ENCODE results near the gene RBM19. TPM values are rescaled to one million over a fixed set of nuclear protein-coding genes. Genes with fewer than 3 reads are reported as not detected.

The RBM19 gene
- total and polyA plus RNA-seq, 2 of the 4 experiments (the other 2 are of a cell fraction) = 18.7 to 19.2 TPM

GRCh38 chr12:113907446-113908180, 58.5 kb downstream of the RBM19 start:
- POLR2A ChIA-PET (ENCODE audit: unreplicated experiment) = no interaction called here
- no peak overlapping the region for H2AK5ac ChIP-seq (ENCODE audit: low read depth, low read length)
- H3K4me3 ChIP-seq (ENCODE audit: insufficient read depth, low read depth, low read length) = no peak overlapping the region
- H2BK5ac ChIP-seq (ENCODE audit: low read depth, low read length, poor library complexity, severe bottlenecking) = no peak overlapping the region
- H3K9ac ChIP-seq (ENCODE audit: low read depth, low read length) = no peak overlapping the region
- no peak overlapping the region for H2BK20ac ChIP-seq (ENCODE audit: low read depth, low read length)
- no peaks in the 10 kb centered on the region for H3K27me3 ChIP-seq (ENCODE audit: control insufficient read depth, insufficient read depth, low read length)
- H3K23ac ChIP-seq (ENCODE audit: low read depth, low read length) = no peak overlapping the region
- DNase-seq (no peak), ATAC-seq (ENCODE audit: low read depth) (no peak)
- H3K18ac ChIP-seq (ENCODE audit: low read depth, low read length) = no peak overlapping the region
- H3K36me3 ChIP-seq (ENCODE audit: control insufficient read depth, insufficient read depth, low read length) = peaks cover 20% of the 10 kb centered on the region
- H4K20me1 ChIP-seq (ENCODE audit: insufficient read depth, low read length) = no peaks in the 10 kb centered on the region
- H3K9me1 ChIP-seq (ENCODE audit: insufficient read depth, low read length) = peaks cover 15% of the 10 kb centered on the region
- intact Hi-C loops (cut with micrococcal nuclease) = no loop called here
- no peak overlapping the region for H4K5ac ChIP-seq (ENCODE audit: low read depth, low read length)
- BruUV-seq (replicated peaks) = no TSS peak
- no peak overlapping the region for H4K91ac ChIP-seq (ENCODE audit: insufficient read depth, low read depth, low read length)
- H2BK120ac ChIP-seq (ENCODE audit: low read depth, low read length) = no peak overlapping the region
- no peak for TF ChIP-seq SMC3 (IDR thresholded peaks at IDR 0.05; ENCODE audit: low read depth, low read length)
- TF ChIP-seq RFX5 (IDR thresholded peaks at IDR 0.05; ENCODE audit: low read depth, low read length) = no peak
- no peak for TF ChIP-seq ELK1 (IDR thresholded peaks at IDR 0.05; ENCODE audit: borderline replicate concordance, low read depth, low read length)
- no peak for TF ChIP-seq MAZ (IDR thresholded peaks at IDR 0.05; ENCODE audit: borderline replicate concordance, low read depth, low read length)
- TF ChIP-seq MAFK (IDR thresholded peaks at IDR 0.05; ENCODE audit: low read depth, low read length) = no peak
- TF ChIP-seq CTCF (conservative IDR thresholded peaks at IDR 0.05; ENCODE audit: low read depth, low read length) = no peak
- TF ChIP-seq BHLHE40 (IDR thresholded peaks at IDR 0.05; ENCODE audit: low read depth, low read length) = no peak
- no peak for TF ChIP-seq MXI1 (IDR thresholded peaks at IDR 0.05; ENCODE audit: borderline replicate concordance, low read depth, low read length)
- no peak for TF ChIP-seq RCOR1 (IDR thresholded peaks at IDR 0.05; ENCODE audit: insufficient replicate concordance, low read length)
- no peak for TF ChIP-seq CEBPB (IDR thresholded peaks at IDR 0.05; ENCODE audit: low read depth, low read length)
- TF ChIP-seq CHD1 (IDR thresholded peaks at IDR 0.05; ENCODE audit: low read depth, low read length) = no peak
- no peak for TF ChIP-seq POLR2A (IDR thresholded peaks at IDR 0.05; ENCODE audit: low read depth, low read length)
- no peak for TF ChIP-seq FOS (IDR thresholded peaks at IDR 0.05; ENCODE audit: low read depth, low read length)
- no peak for TF ChIP-seq USF2 (IDR thresholded peaks at IDR 0.05; ENCODE audit: low read depth, low read length)
- TF ChIP-seq NFE2L2 (IDR thresholded peaks at IDR 0.05; ENCODE audit: low read depth, low read length) = no peak
- TF ChIP-seq RAD21 (IDR thresholded peaks at IDR 0.05; ENCODE audit: low read length) = no peak
- H2AFZ ChIP-seq (replicated peaks; ENCODE audit: low read length, poor library complexity) = no peak overlapping the region
- dilution Hi-C loops (cut with HindIII; ENCODE audit: low sequenced_read_pairs, unreplicated experiment) = no loop called here
- CTCF ChIA-PET = no interaction called here
- no peak overlapping the region for H3K4ac ChIP-seq (ENCODE audit: low read depth, low read length)
- H4K8ac ChIP-seq (ENCODE audit: low read depth in 2 of 2, low read length in 2 of 2) = no peak overlapping the region
- 100% methylated on average over 2 of the region's 11 CpGs; no CpG with 5 or more reads in 1 of the 2 experiments for WGBS, 2 experiments (ENCODE audit: extremely low coverage in 2 of 2, insufficient read length in 1 of 2)
- H3K14ac ChIP-seq (replicated peaks; ENCODE audit: low read depth, low read length) = no peak overlapping the region
- in situ Hi-C loops (cut with MboI; ENCODE audit: low sequenced_read_pairs) = no loop called here
- no peaks in the 10 kb centered on the region for H3K9me3 ChIP-seq (ENCODE audit: control insufficient read depth, insufficient read depth, low read length)
- no peaks in the 10 kb centered on the region; a peak in 2 of 4 replicates for H3K79me1 ChIP-seq (ENCODE audit: low read depth in 1 of 2, low read length in 2 of 2)
- no peak overlapping the region for H3K4me2 ChIP-seq (ENCODE audit: low read depth, low read length)
- no peak overlapping the region for H3K27ac ChIP-seq (ENCODE audit: insufficient read depth, low read length)
- H3K4me1 ChIP-seq (ENCODE audit: control insufficient read depth, insufficient read depth, low read length) = peaks cover 2% of the 10 kb centered on the region; the same call in 1 of the 2 replicates
- no peak overlapping the region for H2BK15ac ChIP-seq (ENCODE audit: low read depth, low read length)
- H3K56ac ChIP-seq (ENCODE audit: extremely low read depth, insufficient read depth, low read length) = no peak overlapping the region
- H2AK9ac ChIP-seq (replicated peaks; ENCODE audit: low read depth, low read length, poor library complexity) = peak overlapping the region; percentile 53
